Activated CD8-positive, alpha-beta memory T cell treated with anti-CD3 and anti-CD28 coated beads for 36 hours (primary cell): ENCODE data around the gene SGCD. TPM values are rescaled to one million over a fixed set of nuclear protein-coding genes. Genes with fewer than 3 reads are reported as not detected.
"Not testable (repeated sequence)": the region's sequence is repeated elsewhere in the genome, so short reads cannot be mapped to it uniquely, and the experiment has no call there.

Experiments used
- CTCF ChIA-PET: fragments of 350-600 bp; sonication (Branson Sonifier 250); formaldehyde crosslinking; loops from one replicate; lab custom pipeline; 2021; ENCODE audit warnings: antibody characterized with exemption; lab: Charles Lee
- POLR2A ChIA-PET: fragments of 350-600 bp; sonication (Branson Sonifier 250); formaldehyde crosslinking; loops from one replicate; lab custom pipeline; 2021; ENCODE audit warnings: antibody characterized with exemption; lab: Charles Lee
- total RNA-seq, 2 experiments: library from RNA; stranded (reverse); gene quantifications; one replicate each; pipeline ENCODE4 v1.2.3, GENCODE V29; 2021

The SGCD gene
- total RNA-seq, 2 experiments from 2014 or later, result 0.02 to 0.08 TPM

DNA sequence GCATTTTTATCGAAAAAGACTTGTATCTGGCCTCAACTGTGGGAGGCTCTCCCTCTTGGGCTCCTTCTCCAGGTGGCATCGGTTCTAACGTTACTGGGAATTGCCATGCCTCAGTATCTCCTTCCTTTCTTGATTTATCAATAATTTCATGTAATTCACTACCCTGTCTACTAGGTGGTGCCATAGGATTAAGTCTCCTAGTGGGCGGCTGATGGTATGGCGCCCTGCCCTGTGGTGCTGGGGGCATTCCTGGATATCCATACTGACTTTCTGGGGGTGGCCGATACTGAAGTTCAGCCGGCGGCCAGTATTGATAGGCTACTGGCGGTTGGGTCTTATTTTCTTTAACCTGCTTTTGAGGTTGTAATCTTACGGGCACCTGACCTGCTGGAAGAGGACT, 337.9 kb downstream of the SGCD start:
- CTCF ChIA-PET, POLR2A ChIA-PET: not testable (repeated sequence)

DNA sequence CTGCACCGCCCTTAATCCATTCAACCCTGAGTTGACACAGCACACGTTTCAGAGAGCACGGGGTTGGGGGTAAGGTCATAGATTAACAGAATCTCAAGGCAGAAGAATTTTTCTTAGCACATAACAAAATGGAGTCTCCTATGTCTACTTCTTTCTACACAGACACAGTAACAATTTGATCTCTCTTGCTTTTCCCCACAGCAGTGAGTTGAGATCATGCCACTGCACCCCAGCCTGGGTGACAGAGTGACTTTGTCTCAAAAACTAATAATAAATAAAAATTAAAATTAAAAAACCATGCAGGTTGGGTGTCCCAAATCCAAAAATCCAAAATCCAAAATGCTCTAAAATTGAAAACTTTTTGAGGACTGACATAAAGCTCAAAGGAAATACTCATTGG, 339.7 kb downstream of the SGCD start:
- CTCF ChIA-PET, POLR2A ChIA-PET: not testable (repeated sequence)

DNA sequence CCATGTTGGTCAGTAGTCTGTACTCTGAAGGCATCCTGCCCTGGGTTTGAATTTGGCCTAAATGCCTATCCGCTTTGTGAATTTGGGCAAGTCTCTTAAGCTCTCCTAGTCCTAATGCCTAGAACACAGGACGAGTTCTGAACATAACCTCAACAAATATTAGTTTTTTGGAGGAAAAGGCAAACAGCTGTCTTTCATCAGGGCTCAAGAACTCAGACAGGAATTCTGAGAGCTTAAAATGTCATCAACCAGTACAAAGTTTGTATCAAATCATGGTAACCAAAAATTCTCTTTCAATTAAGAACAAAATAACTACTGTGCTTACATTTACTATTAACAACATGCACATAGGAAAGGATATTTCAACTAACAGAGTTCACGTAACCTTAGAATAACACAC, 340.7 kb downstream of the SGCD start:
- CTCF ChIA-PET, result no interaction called here
- POLR2A ChIA-PET, result no interaction called here

DNA sequence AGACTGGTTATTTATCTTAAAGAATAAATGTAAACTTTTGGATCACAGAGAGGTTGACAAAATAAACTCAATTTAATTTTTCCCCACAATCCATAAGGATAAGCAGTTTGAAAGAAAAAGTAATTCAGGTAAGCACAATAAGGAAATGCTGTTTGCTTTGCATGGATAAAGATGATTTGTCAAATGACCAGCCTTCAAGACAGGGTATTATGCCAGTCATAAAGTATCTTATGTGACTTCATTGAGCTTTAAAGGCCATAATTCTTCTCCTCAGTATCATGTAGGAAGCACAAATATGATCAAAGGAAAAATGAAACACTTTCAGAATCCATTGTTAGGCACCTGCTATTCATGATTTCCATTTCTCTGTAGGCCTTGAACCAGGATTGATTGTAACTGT, 342.5 kb downstream of the SGCD start:
- ChIA-PET CTCF (no interaction called here), POLR2A (no interaction called here)

DNA sequence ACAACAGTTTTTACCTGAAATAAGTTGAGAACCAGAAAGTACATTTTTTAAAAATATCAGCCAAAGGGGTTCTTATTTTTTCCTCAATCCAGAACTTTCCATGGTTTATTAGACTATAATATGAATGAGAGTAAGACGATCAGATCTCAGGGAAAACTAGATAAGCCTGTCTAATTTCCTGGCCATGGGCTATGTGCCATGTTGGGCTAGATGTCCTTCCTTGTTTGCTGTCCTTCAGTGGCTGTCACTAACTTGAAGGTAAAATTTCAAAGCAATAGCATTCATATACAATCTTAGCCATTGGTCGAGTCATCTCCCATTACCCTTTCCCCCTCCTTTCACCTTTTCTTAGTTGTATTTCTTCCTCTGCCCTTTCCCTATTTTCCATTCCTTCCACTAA, 343.7 kb downstream of the SGCD start:
- ChIA-PET POLR2A (no interaction called here), CTCF (no interaction called here)

DNA sequence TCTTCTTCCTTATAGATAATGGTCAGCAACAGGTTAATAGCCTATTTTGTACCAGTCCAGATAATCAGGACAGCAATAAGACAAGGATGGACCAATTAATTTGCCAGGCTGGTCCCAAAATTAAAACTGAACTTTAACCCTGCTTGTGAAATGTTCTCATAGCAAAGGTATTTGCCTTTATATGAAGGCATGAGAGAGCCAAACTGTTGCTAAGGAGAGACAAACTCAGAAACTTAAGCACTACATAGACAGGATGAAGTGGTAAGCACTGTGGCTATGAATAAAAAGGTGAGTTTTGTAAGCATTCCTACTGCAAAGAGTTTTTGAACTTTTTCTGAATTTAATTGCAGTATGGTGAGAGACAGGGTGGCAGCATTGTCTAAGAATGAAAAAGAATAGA, 348.4 kb downstream of the SGCD start:
- CTCF ChIA-PET, result no interaction called here

DNA sequence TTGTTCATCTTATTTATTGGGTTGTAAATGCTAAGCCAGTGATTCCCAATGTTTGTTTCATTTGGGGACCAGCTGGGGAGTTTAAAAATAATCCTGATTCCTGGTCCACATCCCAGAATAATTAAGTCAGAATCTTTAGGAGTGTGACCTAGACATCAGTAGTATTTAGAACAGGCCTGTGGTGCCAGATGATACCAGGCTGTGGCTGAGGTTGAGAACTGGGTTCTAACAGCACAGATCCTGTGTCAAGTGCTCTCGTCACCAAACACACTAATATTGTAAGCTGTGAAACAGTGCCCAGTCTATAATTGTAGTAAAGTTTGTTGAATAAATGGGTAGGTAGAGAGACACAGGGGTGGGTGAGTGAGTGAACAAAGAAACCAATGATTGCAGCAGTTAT, 351.0 kb downstream of the SGCD start:
- CTCF ChIA-PET, result no interaction called here
- POLR2A ChIA-PET, result no interaction called here

More for the DNA sequence above, 348.4 kb downstream of the SGCD start:
- POLR2A ChIA-PET, result no interaction called here

DNA sequence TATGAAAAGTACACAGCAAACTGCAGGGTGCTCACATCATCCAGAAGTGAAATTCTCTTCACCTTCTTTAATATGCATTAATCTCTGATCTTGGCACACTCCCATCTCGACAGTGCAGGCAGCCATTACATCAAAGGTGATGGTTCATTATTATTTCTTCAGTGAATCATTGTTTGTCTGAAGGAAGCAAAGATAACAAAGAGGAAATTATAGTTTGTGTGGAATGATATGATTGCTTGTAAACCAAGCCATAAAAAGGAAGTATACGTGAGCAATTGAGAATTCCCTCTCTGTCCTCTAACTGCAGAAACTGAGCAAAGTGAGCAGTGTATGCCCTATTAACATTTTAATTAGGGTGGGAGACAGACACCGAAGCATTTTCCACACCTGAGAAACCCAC, 351.5 kb downstream of the SGCD start:
- POLR2A ChIA-PET, result no interaction called here
- CTCF ChIA-PET, result no interaction called here

DNA sequence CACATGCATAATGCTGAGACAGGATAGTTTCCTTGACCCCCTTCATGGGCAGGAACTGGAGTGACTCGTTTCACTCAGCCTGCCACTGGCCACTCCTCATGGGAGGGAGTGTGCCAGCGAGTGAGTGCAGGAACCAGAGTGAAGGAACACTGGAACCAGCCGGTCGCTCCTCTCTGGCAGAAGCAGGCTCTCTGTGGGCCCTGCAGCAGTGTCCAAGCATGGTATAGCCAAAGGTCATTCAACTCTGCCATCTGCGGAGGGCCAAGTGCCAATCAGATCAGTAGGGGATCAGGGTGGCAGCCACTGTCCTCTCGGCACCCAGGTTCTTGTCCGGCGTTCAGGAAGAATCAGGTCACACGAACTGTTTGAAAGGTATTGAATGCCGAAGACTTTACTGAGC, 353.9 kb downstream of the SGCD start:
- POLR2A ChIA-PET, result no interaction called here
- CTCF ChIA-PET, result no interaction called here

DNA sequence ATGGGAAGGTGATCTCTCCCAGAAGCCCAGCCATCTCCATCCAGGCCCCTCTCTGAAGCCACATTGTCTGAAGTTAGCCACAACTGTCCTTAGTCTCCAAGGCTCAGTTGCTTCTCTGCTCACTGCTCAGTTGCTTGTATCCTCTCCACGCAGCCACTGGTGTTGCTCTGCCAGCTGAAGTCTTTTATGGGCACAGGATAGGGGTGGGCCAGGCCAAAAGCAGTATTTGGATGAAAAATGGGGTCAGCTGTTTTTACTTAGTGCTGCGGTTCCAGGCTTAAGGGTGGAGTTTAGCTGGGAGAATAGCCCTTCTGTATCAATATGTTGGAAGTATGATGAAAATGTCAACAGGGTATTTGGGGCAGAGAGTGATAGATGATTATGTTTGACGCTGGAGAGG, 354.3 kb downstream of the SGCD start:
- ChIA-PET POLR2A (no interaction called here), CTCF (no interaction called here)

DNA sequence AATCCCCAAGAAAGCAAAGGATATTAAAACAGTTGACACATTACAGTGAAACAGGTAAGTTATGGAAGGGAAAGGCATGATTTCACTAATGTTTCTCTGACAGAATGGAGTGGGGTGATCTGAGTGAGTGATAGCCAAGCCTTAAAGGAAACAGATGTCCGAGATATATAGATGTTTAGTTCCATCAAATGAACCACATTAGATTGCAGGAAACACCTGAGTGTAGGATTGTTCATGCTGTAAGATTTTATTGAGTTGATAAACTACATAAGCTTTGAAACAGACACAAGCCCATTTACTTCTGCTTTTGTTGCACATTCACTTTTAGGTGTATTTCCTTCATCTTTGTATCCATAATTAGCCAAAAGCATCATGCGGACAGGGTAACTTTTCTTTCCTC, 356.0 kb downstream of the SGCD start:
- POLR2A ChIA-PET, result no interaction called here
- CTCF ChIA-PET, result interaction anchor here (0.9 kb wide), 1 partner anchor 10 kb away, joined by 3 read pairs; no protein-coding TSS in a partner anchor

DNA sequence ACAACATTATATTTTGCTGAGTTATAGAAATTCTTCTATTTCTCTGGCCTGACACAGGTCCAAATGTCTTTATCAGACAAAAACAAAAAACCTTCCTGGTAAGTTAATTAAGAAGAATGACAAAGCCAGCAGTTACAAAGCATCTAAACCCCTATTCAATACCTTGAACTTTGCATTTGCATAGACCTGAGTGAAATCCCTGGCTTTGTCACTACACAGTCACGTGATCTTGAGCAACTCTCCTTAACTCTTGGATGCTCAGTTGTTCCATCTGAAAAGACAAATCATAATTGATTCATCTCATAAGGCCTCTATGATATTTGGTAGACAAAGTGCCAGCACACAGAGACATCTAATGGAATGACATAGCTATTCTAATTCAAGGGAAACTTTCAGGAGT, 356.5 kb downstream of the SGCD start:
- ChIA-PET CTCF (interaction anchor here (0.9 kb wide), 1 partner anchor 10 kb away, joined by 3 read pairs; no protein-coding TSS in a partner anchor), POLR2A (no interaction called here)

DNA sequence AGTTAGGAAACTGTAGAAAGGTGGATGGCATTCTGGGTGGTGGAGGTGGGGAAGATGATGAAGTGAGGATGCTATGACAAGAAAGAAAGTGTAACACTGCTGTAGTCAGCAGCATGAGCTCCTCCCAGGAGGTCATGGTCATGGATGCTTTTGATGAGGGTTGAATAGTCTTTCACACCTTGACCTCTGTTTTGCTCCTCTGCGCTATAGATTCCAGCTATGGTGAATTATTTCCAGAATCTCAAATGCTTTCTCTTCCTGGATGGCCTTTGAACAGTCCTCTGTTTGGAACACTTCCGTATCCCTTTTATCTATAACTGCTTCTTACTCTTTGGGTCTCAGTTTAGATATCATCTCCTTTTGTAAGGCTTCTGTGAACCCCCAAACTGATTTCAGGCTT, 357.3 kb downstream of the SGCD start:
- ChIA-PET POLR2A (interaction anchor here (0.6 kb wide), 1 partner anchor 260 kb away, joined by 6 read pairs; no protein-coding TSS in a partner anchor), CTCF (no interaction called here)

DNA sequence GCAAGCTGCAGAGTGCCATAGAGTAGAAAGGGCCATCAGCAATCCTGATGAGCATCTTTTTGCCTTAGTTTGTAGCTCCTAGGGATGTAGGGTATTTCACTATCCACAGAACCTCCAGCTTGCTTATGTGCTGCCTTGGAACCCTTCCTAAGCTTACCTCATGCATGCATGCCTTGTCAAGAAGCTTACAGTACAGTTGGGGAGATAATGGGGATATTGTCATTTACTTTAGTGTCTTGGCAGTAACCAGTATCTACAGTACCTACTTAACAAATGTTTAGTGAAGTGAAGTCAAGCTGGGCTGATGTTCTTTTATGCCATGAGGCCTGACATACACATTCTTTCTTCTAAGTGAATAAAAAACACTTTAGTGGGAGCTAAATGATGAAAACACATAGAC, 358.5 kb downstream of the SGCD start:
- ChIA-PET CTCF (no interaction called here), POLR2A (no interaction called here)

DNA sequence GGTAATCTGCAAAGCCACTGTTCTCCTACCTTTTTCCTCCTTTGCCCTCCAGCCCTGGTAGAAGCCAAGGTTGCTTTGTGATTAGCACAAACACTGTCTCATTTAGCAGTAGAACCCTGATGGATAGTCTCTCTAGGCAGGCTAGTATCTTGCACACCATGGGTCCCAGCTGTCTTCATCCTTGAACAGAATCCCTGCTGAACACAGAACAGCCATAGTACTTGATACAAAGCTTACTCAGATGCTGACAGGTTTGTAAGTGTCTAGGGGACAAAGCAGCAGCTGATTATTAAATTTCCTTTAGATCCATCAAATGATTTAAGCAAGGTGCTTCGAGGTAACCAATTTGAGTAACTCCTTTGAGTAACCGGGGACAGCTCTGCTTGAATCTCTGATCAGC, 359.4 kb downstream of the SGCD start:
- POLR2A ChIA-PET, result no interaction called here
- CTCF ChIA-PET, result no interaction called here

DNA sequence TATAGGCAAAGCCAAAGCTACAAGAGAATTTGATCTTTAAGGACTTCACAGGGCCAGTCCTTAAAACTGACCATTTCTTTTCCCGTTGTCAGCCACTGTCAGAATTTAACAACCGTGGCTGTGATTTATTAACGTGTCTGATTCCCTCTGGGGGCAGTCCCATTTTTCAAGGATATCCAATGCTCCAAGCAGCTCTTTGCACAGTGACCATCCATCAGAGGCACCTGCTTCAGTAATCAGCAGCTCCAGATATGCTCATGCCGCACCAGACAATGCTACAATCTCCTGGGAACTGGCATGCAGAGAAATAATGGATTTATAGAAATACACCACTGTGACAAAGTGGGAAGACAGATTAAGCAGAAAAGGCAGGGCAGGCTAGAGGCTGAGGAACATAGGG, 359.8 kb downstream of the SGCD start:
- CTCF ChIA-PET, result no interaction called here
- POLR2A ChIA-PET, result no interaction called here

DNA sequence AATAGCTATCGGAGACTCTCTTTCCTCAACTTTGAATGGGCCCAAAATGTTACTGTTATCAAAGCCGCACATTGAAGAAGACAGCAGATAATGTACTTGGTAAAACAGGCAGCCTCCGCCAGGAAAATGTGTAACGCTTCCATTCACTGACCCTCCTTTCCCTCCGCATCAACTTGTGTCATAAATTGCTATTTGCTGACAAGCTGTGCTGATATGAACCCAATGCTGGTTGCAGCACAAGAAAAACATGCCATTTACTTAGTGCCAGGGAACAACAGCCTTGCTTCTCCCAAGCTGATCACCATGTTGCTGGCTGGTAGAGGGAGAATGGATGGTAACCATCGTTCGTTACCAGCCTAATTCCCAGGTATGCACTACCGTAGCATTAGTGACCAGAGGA, 360.6 kb downstream of the SGCD start:
- ChIA-PET CTCF (no interaction called here), POLR2A (no interaction called here)

DNA sequence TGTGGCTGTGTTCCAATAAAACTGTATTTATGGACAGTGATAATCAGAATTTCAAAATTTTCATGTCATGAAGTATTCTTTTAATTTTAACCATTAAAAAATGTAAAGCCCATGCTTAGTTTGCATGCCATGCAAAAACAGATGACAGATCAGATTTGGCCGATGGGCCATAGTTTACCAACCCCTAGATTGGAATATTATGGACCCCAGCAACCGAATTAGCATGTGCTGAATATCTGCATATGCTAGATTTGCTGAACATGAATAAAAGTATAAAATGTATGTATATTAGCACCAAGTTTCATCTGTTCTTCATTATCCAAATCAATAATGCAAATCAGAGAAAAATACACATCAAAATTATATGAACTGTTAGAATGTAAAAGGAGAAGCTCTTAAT, 364.6 kb downstream of the SGCD start:
- ChIA-PET POLR2A (no interaction called here), CTCF (no interaction called here)

DNA sequence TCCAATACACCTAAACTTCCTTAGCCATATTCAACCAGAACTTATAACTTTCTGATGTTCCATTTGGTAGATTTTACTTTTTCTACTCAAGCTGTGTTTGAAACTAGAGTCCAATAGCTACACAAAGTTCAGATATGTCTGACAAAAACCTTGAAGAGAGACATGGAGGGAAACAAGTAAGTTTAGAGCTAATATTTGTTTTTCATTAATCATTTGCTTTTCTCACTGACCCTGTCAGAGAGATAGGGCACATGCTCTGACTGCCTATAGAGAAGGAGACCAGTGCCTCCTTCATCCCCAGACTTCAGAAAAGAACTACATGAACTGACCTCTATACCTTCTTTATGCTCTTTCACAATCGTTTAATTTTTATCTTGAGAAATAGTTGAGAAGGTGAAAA, 366.1 kb downstream of the SGCD start:
- ChIA-PET POLR2A (no interaction called here), CTCF (interaction anchor here (0.6 kb wide), 1 partner anchor 87 kb away, joined by 3 read pairs; no protein-coding TSS in a partner anchor)

DNA sequence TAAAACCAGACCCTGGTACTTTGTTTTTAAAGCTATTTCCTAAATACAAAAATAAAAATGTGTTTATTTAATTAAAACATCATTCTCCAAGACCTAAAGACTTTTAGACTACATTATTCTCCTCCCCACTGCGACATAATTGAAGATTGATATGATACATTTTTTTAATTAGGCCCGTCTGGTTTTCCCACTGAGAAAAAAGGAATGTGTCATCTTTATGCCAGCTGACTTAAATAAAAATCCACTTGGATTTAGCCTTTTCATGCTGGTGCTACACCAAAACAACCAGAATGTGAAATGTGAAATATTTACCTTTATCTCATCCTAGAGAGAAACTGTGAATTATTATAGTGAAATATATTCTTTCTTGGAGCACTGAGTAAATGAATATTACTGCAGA, 367.6 kb downstream of the SGCD start:
- ChIA-PET POLR2A (no interaction called here), CTCF (no interaction called here)

DNA sequence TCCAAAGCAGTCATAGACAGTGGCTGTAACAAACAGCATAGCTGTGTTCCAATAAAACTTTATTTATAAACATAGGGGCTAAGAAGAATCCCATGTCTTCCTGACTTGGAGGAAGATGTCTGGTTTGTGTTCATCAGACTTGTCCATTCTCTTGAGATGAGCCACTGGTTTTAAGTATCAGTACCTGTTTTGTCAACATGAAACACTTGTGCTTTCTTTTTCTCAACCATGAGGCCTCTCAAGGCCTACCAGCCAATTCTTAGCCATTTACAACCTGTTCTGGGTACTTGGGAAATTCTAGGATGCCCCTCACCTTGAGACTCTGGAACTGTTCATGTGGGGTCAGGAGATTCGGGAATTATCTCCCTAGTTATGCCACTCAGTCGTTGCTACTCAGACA, 368.8 kb downstream of the SGCD start:
- CTCF ChIA-PET, result no interaction called here
- POLR2A ChIA-PET, result no interaction called here

DNA sequence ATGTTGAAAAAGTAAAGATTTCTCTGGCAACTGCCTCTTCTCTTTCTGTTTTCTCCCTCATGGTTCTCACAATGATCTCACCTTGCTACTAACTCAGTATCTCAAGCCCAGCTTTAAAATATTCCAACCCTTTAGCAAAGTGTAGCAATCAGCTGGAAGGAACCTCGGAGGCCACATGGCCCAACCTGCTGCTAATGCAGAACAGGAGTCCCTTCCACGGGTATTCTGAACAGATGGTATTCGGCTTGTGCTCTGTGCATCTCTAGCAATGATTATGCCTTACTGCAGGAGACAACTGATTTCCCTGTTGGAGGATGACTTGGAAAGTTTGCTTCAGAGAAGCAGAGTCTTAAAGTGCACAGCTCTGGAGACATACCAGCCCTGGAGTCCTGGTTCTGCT, 371.4 kb downstream of the SGCD start:
- ChIA-PET POLR2A (interaction anchor here (0.6 kb wide), 1 partner anchor 303 kb away, joined by 4 read pairs; no protein-coding TSS in a partner anchor), CTCF (no interaction called here)
